HG02763 (cell line): ENCODE measurements around the gene PLIN4.
"Not testable (repeated sequence)": the region's sequence is repeated elsewhere in the genome, so short reads cannot be mapped to it uniquely, and the experiment has no call there.

ENCODE experiments used
- ATAC-seq: cut with Tn5 transposase; IDR thresholded peaks from one replicate; pipeline ENCODE4 v1.9.1; 2021; ENCODE audit warnings: mild to moderate bottlenecking, moderate library complexity; ENCODE audit not compliant: unreplicated experiment

The PLIN4 gene, protein sequence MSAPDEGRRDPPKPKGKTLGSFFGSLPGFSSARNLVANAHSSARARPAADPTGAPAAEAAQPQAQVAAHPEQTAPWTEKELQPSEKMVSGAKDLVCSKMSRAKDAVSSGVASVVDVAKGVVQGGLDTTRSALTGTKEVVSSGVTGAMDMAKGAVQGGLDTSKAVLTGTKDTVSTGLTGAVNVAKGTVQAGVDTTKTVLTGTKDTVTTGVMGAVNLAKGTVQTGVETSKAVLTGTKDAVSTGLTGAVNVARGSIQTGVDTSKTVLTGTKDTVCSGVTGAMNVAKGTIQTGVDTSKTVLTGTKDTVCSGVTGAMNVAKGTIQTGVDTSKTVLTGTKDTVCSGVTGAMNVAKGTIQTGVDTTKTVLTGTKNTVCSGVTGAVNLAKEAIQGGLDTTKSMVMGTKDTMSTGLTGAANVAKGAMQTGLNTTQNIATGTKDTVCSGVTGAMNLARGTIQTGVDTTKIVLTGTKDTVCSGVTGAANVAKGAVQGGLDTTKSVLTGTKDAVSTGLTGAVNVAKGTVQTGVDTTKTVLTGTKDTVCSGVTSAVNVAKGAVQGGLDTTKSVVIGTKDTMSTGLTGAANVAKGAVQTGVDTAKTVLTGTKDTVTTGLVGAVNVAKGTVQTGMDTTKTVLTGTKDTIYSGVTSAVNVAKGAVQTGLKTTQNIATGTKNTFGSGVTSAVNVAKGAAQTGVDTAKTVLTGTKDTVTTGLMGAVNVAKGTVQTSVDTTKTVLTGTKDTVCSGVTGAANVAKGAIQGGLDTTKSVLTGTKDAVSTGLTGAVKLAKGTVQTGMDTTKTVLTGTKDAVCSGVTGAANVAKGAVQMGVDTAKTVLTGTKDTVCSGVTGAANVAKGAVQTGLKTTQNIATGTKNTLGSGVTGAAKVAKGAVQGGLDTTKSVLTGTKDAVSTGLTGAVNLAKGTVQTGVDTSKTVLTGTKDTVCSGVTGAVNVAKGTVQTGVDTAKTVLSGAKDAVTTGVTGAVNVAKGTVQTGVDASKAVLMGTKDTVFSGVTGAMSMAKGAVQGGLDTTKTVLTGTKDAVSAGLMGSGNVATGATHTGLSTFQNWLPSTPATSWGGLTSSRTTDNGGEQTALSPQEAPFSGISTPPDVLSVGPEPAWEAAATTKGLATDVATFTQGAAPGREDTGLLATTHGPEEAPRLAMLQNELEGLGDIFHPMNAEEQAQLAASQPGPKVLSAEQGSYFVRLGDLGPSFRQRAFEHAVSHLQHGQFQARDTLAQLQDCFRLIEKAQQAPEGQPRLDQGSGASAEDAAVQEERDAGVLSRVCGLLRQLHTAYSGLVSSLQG (N-terminal part only)

DNA sequence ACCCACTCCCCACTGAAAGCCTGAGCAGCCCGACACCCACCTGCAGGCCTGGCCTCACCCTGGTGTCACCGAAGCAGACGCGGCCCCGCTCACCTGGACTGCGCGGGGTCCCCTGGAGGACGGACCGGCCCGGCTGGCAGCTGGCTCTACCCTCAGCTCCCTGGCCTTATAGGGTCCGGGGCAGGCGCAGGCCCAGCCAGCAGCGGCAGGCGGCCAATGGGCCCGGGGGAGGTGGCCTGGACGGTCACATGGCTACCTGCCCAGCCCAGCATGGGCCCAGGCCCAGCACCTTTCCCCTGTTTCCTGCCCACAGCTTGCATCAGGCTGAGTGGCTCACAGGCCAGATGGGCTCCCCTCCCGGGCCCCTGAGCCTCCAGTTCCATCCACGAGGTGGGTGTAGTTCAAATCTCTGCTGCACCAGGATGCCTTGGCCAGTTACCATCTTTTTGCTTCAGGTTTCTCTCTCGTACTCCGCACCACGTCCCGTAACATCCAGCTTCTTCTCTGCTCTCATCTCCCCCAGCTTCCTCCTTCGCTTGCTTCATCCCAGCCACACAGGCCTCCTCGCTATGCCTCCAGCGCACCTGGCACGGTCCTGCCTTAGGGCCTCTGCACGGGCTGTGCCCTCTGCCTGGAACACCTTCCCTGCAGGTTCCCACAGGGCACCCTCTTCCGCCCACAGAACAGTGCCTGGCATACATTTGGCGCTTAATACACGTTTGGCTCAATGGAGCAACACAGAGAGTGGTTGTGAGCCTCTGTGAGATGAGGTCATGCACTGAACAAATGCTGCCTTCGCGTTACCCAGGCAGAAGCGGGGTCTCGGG lies at the start of gene PLIN4:
TSS of gene PLIN4 (minus strand) at position 142 of the 827 bp plus-strand sequence. CDS start 214 bp downstream, outside the sequence.
- ATAC-seq: no peak

DNA sequence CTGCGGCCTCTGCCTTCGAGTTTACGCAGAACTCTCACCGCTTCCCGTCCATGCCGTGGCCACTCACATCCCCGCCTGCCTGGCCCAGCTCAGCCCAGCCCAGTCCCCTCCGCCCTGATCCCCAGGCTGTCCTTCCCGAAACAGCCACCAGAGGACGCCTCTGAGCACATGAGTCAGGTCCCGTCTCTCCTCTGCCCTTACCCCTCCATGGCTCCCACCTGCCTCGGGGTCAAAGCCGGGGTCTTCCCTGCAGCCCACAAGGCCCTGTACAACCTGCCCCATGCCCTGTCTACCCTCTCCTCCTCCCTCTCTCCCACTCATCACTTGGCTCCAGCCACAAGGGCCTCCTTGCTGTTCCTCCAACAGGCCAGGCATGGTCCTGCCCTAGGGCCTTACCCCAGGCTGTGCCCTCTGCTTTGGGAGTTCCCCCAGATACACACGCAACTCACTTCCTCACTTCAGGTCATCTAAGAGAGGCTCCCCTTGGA lies 49.3 kb upstream of the PLIN4 start:
- ATAC-seq: no peak

DNA sequence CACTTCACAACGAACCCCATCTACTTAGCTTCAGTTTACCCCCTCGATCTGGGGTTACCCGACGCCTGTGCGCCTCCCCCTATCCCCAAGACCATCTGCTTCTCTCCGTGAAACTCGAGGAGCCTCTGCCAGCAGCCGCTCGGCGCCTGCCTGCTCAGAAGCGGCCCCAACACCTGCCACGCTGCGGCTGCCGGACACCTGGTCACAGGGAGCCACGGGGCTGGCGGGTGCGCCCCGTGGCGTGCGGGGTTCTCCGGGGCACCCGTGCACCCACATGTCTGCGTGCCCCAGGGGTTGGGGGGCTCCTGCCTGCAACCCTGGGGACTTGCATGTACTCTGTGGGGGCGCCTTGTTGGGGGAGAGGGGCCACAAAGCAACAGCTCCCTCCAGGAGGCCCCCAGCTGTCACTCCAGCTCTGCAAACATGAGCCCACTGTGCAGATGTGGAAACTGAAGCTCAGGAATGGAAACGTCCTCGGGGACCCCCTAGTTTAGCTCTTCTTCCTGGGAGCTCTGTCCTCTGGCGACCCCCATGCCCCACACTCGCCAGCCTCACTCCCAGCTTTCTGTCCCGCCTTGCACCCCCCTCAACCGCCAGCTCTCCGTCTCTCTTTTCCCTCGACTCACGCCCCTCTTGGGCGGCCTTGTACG lies 48.2 kb upstream of the PLIN4 start:
- no peak for ATAC-seq

DNA sequence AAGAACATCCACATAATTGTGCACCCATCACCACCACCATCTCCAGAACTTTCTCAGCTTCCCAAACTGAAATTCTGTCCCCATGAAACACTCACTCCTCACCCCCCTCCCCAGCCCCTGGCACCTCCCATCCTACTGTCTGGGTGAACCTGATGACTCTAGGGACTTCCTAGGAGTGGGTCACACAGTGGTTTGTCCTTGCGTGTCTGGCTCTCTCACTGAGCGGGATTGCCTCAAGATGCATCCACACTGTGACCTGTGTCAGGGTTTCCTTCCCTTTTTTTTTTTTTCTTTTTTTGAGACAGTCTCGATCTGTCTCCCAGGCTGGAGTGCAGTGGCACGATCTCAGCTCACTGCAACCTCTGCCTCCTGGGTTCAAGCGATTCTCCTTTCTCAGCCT lies 45.3 kb upstream of the PLIN4 start:
- ATAC-seq: not testable (repeated sequence)

DNA sequence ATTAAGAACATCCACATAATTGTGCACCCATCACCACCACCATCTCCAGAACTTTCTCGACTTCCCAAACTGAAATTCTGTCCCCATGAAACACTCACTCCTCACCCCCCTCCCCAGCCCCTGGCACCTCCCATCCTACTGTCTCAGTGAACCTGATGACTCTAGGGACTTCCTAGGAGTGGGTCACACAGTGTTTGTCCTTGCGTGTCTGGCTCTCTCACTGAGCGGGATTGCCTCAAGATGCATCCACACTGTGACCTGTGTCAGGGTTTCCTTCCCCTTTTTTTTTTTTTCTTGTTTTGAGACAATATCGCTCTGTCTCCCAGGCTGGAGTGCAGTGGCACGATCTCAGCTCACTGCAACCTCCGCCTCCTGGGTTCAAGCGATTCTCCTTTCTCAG lies 43.8 kb upstream of the PLIN4 start:
- ATAC-seq: not testable (repeated sequence)

DNA sequence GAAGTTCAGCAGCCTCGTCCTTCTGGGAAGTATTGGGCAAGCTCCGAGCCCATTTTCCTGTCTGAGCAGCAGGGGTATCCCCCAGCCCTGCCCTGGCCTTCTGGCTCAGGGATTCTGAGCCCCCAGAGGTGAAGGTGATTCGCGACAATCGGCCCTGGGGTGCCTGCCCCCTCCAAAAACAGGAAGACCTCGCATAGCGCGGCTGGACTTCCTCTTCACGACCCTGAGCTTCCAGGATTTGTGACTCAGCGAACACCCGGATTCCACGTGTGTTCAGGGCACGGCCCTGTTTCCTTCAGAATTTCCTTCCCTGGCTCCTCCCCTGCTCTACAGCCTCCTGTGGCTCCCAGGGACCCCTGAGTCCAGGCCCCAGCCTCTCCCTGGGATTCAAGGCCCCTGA lies 41.3 kb upstream of the PLIN4 start, which contains the start of gene SEMA6B:
TSS of gene SEMA6B (minus strand) at position 116 of the 400 bp plus-strand sequence. CDS start 1,227 bp downstream, outside the sequence.
- no peak for ATAC-seq

DNA sequence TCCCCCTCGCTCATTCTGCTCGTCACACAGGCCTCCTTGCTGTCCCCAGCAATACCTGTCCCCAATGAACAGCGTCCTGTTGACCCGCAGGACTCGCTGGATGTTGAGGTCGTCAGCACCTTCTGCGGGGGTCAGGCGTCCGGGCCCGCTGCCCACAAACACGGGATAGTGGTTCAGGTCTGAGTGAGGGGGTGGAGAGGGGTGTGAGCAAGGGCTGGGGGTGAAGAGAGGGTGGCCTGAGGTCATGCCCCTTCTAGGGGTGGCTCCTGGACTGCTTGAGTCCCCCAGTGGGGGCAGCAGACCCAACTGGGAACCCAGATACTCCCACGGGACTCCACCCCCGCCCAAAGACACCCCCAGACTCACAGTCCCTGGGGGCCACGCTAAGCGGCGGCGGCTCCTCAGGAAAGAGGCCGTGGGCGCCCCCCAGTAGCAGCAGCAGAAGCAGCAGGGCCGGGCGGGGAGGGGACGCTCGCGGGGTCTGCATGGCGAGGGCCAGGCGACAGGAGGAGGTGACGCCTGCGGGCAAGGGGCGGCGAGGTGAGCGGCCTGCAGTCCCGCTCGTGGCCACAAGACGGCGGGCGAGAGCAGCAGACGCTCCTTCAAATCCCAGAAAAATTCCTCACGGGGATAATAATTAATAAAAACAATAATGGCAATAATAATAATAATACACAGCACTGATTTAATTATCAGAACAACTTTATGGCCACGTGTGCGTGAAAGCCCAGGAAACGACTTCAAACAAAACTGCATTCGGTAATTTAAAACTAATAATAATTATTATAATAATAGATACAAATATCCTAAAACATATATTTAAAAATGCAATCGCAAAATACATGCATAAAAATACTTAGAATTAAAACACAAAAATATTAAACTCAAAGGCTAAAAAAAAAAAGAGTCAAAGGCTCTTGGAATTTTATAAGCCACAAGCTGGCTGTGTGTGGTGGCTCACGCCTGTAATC lies 40.0 kb upstream of the PLIN4 start:
- ATAC-seq: no peak

DNA sequence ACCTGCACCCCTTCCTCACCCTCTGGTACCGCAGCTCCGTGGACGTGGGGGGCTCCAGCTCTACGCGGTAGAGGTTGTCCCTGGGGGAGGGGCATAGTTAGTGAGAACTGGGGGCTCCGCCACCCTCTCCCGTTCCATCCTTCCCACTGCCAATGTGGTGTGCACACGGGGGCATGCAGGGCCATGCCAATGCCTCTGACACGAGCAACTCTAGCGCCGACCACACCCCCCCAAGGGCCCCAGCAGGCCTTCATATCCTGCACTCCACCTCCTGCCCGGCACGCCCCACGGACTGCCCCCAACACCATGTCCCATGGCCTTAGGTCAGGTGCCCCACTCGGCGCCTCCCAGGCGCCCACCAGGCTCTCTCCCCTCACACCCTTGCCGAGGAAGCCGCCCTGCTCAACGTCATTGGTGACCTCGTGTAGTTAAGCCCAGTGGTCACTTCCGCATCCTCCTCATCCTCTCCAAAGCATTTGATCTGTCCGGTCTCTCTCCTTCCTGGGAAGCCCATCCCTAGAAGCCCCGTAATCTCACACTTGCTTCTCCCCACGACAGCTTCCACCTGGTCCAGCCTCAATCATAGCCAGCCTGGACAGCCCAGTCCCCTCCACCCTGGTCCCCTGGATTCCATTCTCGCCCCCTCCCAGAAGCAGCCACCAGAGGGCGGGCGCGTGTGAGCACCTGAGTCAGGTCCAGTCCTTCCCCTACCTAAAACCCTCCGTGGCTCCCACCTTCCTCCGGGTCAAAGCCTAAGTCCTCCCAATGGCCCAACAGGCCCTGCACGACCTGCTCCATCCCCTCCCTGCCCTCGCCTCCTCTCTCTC lies 39.1 kb upstream of the PLIN4 start:
- ATAC-seq: no peak

DNA sequence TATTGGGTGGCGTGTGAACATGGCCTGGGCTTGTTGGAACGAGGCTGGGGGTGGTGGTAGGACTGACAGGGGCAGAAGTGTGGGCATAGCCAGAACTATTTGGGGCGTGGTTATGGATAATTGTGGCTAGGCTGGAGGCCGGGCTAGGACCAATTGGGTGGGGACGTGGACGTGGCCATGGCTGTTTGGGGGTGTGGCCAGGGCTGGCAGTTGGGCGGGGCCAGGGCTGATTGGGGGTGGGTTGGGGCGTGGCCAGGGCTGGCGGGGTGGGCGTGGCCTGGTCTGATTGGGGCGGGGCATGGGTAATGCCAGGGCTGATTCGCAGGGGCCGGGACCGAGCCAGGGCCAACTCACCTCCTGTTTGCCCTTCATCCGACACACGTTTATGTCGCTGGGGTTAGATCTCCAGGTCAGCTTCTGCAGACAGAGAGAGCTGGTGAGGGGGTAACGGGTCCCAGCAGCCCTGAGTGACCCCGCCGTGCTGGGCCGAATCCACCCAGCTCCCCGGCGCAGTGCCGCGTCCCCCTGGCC lies 38.4 kb upstream of the PLIN4 start:
- no peak for ATAC-seq

DNA sequence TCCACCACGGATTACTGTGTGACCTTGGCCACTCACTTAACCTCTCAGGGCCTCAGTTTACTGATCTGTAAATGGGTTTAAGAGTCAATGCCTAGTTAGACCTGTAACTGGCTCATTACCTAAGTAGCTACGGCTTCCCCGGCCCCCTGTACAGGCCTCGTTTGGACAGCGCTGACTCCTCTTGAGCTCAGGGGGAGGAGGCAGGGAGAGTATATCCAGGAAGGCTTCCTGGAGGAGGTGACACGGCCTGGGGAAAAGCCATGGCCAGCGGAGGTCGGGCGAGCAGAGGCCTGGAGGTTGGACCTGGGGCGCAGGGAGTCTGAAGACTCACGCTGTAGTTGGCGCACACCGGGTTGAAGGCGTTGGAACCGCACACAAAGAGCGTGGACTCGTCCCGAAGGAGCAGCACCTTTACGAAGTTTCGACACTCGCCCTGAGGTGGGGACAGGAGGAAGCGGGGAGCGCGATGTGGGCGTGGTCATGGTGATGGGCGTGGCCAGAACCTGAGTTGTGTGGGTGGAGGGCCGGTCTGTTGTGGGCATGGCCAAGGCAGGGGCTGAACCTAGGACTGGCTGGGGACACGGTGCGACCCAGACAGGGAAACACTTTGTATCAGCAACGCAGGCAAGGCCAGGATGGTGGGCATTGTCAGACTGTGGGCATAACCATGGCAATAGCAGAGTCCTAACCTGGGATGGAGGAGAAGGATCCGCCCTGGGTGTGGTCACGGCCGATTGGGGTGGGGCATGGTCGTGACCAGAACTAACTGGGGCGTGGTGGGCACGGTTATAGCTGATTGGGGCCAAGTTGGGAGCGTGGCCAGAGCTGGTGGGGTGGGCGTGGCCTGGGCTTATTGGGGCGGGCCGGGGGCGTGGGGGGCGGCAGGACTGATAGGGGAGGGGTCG lies 37.6 kb upstream of the PLIN4 start:
- no peak for ATAC-seq

DNA sequence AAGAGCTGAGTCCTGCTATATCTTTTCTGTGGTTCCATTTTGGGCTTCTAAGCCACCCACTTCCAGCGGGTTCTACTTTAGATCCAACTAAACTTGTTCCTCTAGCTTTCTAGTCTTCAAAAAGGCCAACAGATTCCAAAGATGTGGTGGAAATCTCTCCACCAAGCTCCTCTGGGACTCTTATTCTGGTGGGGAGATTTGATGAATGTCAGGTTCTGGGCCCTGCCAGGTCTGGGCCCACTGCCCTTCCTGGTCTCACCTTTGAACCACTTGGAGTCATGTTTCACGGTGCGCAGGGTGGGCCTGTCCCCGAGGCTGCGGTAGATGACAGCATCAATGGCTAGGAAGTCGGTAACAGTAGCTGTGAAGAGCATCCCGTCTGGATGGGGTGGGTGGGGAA lies 36.4 kb upstream of the PLIN4 start:
- no peak for ATAC-seq

DNA sequence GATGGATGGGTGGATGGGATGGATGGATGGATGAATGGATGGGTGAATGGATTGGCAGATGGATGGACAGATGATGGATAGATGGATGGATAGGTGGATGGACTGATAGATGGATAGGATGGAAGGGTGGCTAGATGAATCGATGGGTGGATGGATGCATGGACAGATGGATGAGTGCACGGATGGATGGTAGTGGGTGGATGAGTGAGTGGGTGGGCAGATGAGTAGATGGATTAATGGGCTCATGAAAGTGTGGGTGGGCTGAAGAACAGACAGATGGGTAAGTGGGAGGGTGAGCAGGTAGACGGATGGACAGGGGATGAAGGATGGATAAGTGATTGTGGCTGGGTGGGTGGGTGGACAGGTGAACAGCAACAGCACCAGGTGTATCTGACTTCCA lies 35.5 kb upstream of the PLIN4 start:
- ATAC-seq: no peak

DNA sequence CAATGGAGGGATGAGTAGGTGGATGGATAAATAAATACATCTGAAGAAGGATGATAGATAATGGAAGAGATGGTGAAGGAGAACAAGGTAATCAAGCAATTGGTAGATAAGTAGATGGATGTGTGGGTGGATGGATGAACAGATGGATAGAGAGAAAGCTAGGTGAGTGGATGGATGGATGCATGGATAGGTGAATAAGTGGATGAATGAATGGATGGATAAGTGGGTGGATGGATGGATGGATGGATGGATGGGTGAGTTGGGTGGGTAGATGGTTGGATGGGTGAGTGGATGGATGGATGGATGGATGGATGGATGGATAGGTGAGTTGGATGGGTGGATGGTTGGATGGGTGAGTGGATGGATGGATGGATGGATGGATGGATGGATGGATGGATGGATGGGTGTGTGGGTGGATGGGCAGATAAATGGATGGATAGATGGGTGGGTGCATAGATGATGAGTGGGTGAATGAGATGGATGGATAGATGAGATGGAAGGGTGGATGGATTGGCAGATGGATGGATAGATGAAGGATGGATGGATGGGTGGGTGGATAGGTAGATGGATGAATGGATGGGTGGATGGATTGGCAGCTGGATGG lies 34.9 kb upstream of the PLIN4 start:
- no peak for ATAC-seq

DNA sequence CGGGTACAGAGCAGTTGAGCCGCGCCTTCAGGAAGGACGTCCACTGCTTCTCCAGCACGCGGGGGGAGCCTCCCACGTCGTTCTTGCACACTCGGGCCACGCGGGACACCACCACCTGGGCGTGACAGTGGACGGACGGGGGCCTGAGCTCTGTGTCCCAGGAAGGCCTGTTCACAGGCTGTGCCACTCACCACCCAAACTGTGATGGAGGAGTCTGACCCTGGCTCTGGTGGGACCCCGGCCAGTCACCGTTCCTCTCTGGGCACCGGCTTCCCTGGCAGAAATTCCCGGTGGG lies 34.2 kb upstream of the PLIN4 start:
- no peak for ATAC-seq

DNA sequence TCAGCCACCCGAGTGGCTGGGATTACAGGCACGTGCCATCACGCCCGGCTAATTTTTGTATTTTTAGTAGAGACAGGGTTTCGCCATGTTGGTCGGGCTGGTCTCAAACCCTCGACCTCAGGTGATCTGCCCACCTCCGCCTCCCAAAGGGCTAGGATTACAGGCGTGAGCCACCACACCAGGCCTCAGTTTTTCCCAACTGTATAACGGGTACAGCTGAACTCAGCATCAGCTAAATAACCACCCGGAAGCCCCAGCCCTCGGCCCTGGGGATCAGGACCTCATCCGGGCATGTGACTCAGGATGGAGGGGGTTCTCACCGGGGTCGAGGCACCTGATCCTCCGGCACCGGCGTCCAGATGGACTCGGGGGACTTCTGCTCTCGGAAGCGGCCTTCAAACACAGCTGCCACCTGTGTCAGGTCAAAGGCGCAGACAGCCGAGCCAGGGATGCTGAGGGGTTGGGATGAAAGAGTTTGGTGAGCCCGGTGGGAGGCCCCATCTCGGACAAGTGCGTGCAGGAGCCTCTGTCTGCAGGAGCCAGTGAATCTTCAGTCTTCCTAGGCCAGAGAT lies 32.3 kb upstream of the PLIN4 start:
- ATAC-seq: no peak

DNA sequence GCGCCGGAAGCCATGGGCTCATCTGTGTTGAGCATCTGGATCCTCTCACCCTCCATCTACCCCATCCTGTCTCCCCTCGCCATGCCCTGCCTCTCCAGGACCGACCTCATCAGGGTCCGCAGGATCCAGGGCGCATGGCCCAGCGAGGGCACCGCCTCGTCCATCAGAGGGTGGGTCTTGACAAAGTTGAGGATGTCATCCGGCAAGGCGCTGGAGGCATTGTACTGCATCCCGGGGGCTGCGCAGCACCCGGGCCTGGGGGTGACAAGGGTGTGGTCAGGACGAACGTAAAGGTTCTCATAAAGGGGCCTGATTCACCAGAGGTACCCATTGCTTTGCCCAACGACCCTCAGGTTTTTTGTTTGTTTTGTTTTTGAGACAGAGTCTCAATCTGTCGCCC lies 31.7 kb upstream of the PLIN4 start:
- no peak for ATAC-seq
